T-helper 9 cell (primary cell): ENCODE results near the gene GRM4.
"Not testable (repeated sequence)": the region's sequence is repeated elsewhere in the genome, so short reads cannot be mapped to it uniquely, and the experiment has no call there.

ENCODE experiments used
- DNase-seq: peaks from one replicate; pipeline ENCODE4 v3.0.0-alpha.2; 2020

Gene GRM4

GRCh38 chr6:34020278-34020677, 125.6 kb downstream of the GRM4 start:
- no peak for DNase-seq

GRCh38 chr6:34018961-34019606, 126.8 kb downstream of the GRM4 start:
- DNase-seq = no peak

GRCh38 chr6:34018026-34018425, 127.9 kb downstream of the GRM4 start:
- DNase-seq = no peak

GRCh38 chr6:34017106-34017805, 128.6 kb downstream of the GRM4 start:
- DNase-seq = no peak

- not testable (repeated sequence) for DNase-seq
Observed at GRCh38 chr6:34016573-34016972, 129.3 kb downstream of the GRM4 start.

GRCh38 chr6:34015586-34015985, 130.3 kb downstream of the GRM4 start:
- DNase-seq = no peak

- DNase-seq = no peak
Observed at GRCh38 chr6:34011264-34011663, 134.6 kb downstream of the GRM4 start.

GRCh38 chr6:34005901-34006531, 139.9 kb downstream of the GRM4 start:
- no peak for DNase-seq

- no peak for DNase-seq
Observed at GRCh38 chr6:34004706-34005105, 141.2 kb downstream of the GRM4 start.

GRCh38 chr6:34003962-34004361, 141.9 kb downstream of the GRM4 start:
- no peak for DNase-seq

GRCh38 chr6:34001706-34002621, 143.9 kb downstream of the GRM4 start:
- DNase-seq = no peak

GRCh38 chr6:34000281-34000680, 145.6 kb downstream of the GRM4 start:
- DNase-seq = no peak

GRCh38 chr6:33999567-33999966, 146.3 kb downstream of the GRM4 start:
- DNase-seq = no peak

GRCh38 chr6:33998660-33999059, 147.2 kb downstream of the GRM4 start:
- DNase-seq = no peak

- no peak for DNase-seq
Observed at GRCh38 chr6:33997265-33997664, 148.6 kb downstream of the GRM4 start.

GRCh38 chr6:33996120-33996475, 149.8 kb downstream of the GRM4 start:
- no peak for DNase-seq

GRCh38 chr6:33995309-33996119, 150.4 kb downstream of the GRM4 start:
- DNase-seq = no peak

GRCh38 chr6:33994472-33995308, 151.2 kb downstream of the GRM4 start:
- DNase-seq = no peak

- no peak for DNase-seq
Observed at GRCh38 chr6:33993653-33994471, 152.0 kb downstream of the GRM4 start.

- DNase-seq = no peak
Observed at GRCh38 chr6:33993091-33993490, 152.8 kb downstream of the GRM4 start.
